Activated CD4-positive, alpha-beta T cell treated with anti-CD3 and anti-CD28 coated beads, Interleukin-2, amount 50 U/mL, for 16 hours (primary cell): ENCODE results near the gene ATAD5.
"Not testable (repeated sequence)": the region's sequence is repeated elsewhere in the genome, so short reads cannot be mapped to it uniquely, and the experiment has no call there.

Source experiments
- DNase-seq: peaks from one replicate; pipeline ENCODE4 v3.0.0-alpha.2; 2020

The ATAD5 gene, protein sequence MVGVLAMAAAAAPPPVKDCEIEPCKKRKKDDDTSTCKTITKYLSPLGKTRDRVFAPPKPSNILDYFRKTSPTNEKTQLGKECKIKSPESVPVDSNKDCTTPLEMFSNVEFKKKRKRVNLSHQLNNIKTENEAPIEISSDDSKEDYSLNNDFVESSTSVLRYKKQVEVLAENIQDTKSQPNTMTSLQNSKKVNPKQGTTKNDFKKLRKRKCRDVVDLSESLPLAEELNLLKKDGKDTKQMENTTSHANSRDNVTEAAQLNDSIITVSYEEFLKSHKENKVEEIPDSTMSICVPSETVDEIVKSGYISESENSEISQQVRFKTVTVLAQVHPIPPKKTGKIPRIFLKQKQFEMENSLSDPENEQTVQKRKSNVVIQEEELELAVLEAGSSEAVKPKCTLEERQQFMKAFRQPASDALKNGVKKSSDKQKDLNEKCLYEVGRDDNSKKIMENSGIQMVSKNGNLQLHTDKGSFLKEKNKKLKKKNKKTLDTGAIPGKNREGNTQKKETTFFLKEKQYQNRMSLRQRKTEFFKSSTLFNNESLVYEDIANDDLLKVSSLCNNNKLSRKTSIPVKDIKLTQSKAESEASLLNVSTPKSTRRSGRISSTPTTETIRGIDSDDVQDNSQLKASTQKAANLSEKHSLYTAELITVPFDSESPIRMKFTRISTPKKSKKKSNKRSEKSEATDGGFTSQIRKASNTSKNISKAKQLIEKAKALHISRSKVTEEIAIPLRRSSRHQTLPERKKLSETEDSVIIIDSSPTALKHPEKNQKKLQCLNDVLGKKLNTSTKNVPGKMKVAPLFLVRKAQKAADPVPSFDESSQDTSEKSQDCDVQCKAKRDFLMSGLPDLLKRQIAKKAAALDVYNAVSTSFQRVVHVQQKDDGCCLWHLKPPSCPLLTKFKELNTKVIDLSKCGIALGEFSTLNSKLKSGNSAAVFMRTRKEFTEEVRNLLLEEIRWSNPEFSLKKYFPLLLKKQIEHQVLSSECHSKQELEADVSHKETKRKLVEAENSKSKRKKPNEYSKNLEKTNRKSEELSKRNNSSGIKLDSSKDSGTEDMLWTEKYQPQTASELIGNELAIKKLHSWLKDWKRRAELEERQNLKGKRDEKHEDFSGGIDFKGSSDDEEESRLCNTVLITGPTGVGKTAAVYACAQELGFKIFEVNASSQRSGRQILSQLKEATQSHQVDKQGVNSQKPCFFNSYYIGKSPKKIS (N-terminal part only)

DNA sequence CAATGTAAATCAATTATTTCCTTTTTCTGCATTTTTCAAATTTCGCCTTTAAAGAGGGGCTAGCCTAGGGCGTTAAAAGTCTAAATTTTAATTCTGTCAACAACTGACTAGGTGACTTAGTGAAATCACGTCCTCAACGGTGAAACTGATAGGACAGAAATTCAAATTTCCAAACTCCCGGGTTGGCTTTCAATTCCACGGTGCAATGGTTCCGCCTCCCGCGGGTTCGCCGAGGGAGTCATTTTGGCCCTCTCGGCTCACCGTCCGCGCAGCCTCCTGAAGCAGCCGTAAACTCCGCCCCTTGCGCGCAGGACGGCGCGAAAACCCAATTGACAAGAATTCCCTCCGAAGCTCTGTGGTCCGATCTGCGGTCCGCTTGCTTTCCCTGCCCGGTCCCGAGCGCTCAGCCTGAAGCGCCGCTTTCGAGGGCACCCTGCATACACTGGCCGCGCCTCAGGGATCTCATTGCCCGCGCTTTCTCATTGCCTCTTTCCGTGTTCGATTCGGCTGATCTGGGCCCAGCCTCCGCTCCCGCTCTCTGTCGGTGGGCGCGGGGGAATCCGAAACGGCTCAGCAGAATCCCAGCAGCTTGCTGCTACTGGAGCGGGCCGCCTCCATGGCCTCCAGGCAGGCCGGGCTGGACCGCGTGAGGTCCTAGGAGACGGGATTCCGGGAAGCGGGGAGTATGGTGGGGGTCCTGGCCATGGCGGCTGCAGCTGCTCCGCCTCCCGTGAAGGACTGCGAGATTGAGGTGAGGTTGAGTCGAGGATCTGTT, at the start of gene ATAD5:
TSS of gene ATAD5 (plus strand) at position 304 of the 775 bp plus-strand sequence. CDS start at position 686, 382 bp downstream.
- DNase-seq = peak; percentile 91

- DNase-seq = no peak
Observed at GRCh38 chr17:30782206-30782605, 49.6 kb upstream of the ATAD5 start.

GRCh38 chr17:30788918-30789317, 42.8 kb upstream of the ATAD5 start:
- DNase-seq = no peak

GRCh38 chr17:30790279-30790678, 41.5 kb upstream of the ATAD5 start:
- no peak for DNase-seq

- no peak for DNase-seq
Observed at GRCh38 chr17:30793282-30793977, 38.3 kb upstream of the ATAD5 start.

DNA sequence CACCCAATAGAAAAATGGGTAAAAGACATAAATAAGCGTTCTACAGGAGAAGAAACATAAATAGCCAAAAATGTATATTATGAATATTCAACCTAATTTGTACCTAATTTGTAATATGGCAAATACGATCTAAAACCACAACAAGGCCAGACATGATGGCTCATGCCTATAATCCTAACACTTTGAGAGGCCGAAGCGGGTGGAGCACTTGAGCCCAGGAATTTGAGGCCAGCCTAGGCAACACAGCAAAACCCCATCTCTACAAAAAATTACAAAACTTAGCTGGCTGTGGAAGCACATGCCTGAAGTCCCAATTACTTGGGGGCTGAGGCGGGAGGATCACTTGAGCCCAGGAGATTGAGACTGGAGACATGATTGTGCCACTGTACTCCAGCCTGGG, 37.4 kb upstream of the ATAD5 start:
- no peak for DNase-seq

- peak; percentile 82 for DNase-seq
Observed at GRCh38 chr17:30796016-30796415, 35.8 kb upstream of the ATAD5 start.

DNA sequence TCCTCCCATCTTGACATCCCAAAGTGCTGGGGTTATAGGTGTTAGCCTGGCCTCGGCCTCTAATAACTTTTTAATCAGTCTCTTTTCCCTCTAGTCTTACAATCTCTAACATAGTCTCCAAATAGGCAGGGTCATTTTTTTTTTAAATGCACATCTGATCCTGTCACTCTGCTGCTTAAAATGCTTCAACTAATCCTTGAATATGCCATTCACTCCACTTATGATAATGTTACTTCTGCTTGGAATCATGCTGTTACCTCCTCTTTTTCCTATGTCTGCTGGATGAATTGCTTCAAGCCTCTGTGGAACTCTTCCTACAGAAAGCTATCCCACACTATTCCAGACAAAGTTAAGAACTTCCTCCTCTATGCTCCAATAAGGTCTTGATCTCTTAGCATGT, 30.1 kb upstream of the ATAD5 start:
- DNase-seq = no peak

DNA sequence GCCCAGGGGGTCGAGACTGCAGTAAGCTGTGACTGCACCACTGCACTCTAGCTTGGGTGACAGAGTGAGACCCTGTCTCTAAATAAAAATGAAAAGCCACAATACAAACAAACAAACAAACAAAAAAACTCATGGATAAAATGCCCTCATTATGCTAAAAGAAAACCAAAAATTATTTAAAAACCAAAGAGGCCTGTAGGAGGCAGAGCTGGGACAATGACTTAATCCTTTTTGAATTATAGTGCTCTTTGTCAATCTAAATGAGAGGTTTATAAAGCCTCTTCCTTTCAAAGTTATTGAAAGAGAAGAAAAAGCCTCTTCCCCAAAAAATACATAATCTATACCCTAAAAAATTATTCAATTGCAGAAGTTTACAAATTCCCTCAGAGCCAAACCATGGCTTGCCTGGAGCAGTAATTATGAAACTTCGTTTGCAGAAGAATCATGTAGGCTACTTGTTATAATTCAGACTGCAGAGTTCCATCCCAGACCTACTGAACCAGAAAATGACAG, 25.8 kb upstream of the ATAD5 start:
- no peak for DNase-seq

DNA sequence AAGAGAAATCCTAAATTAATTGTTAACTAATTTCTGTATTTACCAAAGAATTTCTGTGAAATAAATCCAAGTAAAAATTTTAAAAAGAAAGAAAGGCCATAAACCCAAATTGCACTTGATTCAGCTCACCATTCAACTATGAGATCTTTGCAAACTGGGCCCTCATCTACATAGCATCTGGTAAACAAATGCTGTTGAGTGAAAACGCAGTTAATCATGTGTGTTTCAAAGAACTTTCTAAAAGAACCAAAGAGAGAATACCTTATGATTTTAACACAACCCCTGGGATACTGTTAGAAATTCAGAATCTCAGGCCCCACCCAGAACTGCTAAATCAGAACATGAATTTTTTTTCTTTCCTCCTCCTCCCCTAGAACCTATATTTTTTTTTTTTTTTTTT, 23.9 kb upstream of the ATAD5 start:
- DNase-seq = no peak

GRCh38 chr17:30808785-30809286, 22.9 kb upstream of the ATAD5 start:
- peak; percentile 82 for DNase-seq

GRCh38 chr17:30809867-30810266, 21.9 kb upstream of the ATAD5 start:
- DNase-seq = no peak

GRCh38 chr17:30812218-30813177, 19.3 kb upstream of the ATAD5 start:
- DNase-seq = no peak

- not testable (repeated sequence) for DNase-seq
Observed at GRCh38 chr17:30814236-30814635, 17.5 kb upstream of the ATAD5 start.

GRCh38 chr17:30814860-30815259, 16.9 kb upstream of the ATAD5 start:
- DNase-seq = not testable (repeated sequence)

GRCh38 chr17:30816165-30816564, 15.6 kb upstream of the ATAD5 start:
- DNase-seq = no peak

- DNase-seq = no peak
Observed at GRCh38 chr17:30819971-30820705, 11.6 kb upstream of the ATAD5 start.

GRCh38 chr17:30821871-30822723, 9.7 kb upstream of the ATAD5 start:
- DNase-seq = no peak
